ENCODE measurements around the gene C1orf56.

C1orf56 gene

GRCh38 chr1:151026460-151026859, 21.1 kb upstream of the C1orf56 start:
- no peak for DNase-seq

GRCh38 chr1:151032164-151032563, 15.4 kb upstream of the C1orf56 start:
- no peak for DNase-seq

DNA sequence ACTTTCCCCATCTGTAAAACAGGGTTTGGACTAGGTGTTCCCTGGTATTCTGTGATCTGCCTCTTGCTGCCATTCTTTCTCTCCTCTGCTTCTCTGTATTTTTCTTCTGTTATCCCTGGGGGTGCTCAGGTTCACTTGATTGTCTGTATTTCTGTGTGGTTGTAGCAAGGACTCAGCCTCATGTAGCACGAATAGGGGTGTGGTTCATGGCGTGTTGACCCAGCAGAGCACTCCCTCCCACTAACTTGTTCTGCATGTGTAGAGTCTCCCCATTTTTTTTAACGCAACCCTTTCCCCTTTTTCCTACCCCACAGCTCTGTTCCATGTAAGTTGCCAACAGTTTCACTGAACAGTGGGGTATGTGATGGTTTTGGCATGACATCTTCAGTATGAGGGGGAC, 12.4 kb upstream of the C1orf56 start:
- DNase-seq = no peak

- DNase-seq = no peak
Measured at GRCh38 chr1:151036356-151036755, 11.2 kb upstream of the C1orf56 start, which contains the start of gene BNIPL. Gene BNIPL (plus strand): TSS chr1:151036586. CDS start chr1:151036726, 140 bp downstream.

DNA sequence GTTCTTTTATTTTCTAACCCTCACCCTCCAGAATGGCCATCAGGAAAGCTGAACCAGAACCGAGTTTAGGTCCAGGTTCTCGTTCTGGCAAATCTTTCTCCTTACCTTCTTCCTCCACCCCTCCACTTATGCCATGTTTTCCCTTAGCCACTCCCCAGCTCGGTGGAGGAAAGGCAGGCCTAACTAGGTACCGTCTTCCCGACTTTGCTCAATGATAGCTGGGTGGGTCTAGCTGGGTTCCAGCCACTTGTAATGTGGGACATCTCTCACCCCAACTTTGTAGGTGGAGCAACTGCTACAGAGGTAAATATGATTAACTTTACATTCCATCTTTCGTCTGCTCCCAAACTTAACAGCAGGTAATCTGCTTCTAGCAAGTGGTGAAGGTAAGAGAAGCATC, 10.5 kb upstream of the C1orf56 start:
- DNase-seq = no peak

- DNase-seq = no peak
Measured at GRCh38 chr1:151039521-151039920, 8.0 kb upstream of the C1orf56 start.

GRCh38 chr1:151043163-151043562, 4.4 kb upstream of the C1orf56 start:
- DNase-seq = no peak

DNA sequence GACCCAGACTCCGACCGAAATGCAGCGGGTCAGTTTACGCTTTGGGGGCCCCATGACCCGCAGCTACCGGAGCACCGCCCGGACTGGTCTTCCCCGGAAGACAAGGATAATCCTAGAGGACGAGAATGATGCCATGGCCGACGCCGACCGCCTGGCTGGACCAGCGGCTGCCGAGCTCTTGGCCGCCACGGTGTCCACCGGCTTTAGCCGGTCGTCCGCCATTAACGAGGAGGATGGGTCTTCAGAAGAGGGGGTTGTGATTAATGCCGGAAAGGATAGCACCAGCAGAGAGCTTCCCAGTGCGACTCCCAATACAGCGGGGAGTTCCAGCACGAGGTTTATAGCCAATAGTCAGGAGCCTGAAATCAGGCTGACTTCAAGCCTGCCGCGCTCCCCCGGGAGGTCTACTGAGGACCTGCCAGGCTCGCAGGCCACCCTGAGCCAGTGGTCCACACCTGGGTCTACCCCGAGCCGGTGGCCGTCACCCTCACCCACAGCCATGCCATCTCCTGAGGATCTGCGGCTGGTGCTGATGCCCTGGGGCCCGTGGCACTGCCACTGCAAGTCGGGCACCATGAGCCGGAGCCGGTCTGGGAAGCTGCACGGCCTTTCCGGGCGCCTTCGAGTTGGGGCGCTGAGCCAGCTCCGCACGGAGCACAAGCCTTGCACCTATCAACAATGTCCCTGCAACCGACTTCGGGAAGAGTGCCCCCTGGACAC, 534 bp downstream of the C1orf56 start:
- peak; percentile 62 for DNase-seq

DNA sequence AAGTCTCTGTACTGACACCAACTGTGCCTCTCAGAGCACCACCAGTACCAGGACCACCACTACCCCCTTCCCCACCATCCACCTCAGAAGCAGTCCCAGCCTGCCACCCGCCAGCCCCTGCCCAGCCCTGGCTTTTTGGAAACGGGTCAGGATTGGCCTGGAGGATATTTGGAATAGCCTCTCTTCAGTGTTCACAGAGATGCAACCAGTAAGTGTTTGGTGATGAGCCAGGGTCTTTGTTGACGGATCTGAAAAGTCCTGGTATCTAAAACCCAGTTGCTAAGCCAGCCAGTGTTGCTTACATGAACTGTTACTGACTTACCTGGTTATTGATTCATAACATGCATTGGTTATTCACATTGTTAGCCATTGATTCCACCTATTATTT, 1.1 kb downstream of the C1orf56 start:
- DNase-seq = no peak

DNA sequence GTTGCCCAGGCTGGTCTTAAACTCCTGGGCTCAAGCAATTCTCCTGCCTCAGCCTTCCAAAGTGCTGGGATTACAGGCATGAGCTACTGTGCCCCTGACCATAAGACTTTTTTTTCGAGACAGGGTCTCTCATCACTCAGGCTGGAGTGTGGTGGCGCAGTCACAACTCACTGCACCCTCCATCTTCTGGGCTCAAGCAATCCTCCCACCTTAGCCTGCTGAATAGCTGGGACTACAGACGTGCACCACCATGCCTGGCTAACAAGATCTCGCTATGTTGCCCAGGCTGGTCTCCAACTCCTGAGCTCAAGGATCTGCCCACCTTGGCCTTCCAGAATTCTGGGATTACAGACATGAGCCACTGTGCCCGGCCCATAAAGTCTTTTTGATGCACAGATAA, 1.9 kb downstream of the C1orf56 start:
- DNase-seq = no peak

DNA sequence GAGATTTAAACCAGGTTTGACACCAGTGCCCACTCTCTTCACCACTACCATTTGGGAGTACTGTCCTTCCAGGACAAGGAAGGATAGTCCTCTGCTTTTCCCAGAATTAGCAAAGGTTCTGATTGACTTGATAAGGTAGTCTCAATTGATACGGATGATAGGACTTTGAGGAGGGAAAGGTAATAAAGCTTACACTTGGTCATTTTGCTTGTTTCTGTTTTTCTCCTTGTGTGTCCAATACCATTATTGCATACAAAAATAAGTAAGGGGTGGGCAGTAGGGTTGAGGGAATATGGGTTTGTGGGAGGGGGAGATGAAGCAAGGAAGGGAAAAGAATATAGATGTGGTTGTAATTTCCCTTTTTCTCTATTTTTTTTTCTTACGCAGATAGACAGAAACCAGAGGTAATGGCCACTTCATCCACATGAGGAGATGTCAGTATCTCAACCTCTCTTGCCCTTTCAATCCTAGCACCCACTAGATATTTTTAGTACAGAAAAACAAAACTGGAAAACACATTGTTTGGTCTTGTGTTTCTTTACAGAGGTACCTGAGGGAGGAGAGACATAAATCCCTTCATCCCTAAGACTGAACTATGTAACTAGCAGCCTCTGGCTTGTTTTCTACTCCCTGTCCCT, 2.6 kb downstream of the C1orf56 start:
- DNase-seq = no peak

- no peak for DNase-seq
Measured at GRCh38 chr1:151051356-151052009, 3.9 kb downstream of the C1orf56 start.

GRCh38 chr1:151054971-151055547, 7.5 kb downstream of the C1orf56 start:
- DNase-seq = no peak

DNA sequence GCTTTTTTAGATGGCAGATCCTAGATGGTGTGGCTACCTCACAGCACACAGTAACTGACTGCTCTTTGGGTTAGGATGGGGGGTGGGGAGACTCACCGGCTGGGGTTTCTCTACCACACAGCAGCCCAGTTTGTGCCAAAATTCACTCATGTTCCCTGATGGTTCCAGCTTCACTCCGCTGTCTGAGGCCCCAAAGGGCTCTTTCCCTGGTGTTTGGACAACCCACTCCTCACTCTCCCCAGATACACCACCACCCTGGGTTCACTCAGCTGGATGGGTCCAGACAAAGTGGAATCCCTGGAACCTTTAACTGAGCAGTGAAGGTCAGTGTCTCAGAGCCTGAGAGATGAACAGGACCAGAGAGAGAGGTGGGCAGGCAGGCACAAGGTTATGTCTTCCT, 8.0 kb downstream of the C1orf56 start:
- DNase-seq = no peak

DNA sequence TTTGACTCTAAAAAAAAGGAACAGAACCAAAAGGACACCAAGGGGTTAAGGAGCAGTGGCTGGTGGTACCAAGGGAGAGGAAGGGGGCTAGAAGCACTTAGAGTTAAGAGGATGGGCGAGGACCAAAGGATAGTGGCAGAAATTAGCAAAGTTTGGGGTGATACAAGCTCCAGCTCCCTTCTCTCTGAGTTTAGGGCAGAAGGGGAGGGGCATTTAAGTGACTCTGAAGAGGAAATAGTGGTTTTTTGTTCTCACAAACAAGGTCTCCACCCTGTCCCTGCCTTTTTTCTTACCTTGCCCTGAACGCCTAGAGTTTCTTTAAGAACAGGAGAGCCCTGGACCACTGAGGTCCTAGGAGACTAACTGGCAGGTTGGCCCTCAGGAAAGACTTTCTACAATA, 8.6 kb downstream of the C1orf56 start:
- no peak for DNase-seq

DNA sequence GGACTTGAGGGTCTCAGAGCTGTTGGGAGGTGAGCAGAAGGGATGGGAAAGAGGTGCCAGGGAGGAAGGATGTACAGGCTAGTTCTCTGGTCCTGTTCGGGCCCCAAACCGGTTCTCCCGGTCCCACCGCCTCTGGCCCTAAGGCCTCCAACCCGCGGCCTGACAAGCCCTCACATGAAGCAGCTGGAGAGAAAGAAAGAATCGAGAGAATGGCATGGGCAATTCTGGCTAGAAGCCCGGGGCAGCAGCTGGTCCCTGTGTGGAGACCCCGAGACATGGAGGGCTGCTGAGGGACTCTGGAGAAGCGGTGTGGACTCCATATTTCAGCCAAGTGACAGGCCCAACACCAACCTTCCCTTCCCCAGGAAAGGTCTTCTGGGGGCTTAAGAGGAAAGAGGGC, 11.1 kb downstream of the C1orf56 start:
- DNase-seq = peak; percentile 13

GRCh38 chr1:151059109-151060006, 11.8 kb downstream of the C1orf56 start, which contains the start of gene CDC42SE1:
Gene CDC42SE1 (minus strand): TSS chr1:151059622. CDS start chr1:151055730, 3,892 bp downstream.
- peak; percentile 78 for DNase-seq

DNA sequence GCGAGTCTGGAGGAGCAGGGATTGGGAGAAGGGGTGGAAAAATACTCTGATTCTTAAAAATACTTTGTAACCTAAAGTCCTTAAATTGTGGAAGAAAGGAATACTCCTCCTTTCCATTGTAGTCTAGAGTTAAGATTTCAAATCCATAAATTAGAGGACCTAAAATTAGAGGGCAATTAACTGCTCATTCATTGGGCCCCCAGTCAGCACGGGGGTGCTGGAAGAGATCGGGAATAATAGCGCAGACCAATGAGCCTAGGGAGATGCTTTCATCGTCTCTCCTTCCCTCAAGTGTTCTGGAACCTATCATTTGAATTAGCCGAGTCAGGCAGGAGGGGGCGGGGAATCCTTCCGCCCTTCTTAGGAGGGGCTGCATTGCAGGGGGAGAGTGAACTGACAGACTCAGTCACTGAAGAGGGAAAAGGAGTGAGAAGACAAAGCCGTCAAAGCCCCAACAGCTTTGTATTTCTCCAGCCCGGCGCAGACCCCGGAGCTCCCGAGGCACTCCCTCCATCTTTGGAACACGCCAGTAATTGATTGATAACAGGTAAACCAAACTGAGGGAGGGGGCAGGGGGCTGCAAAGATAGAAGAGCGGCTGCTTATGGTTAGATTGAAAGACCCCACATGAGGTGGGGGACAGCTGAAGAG, 12.6 kb downstream of the C1orf56 start, which contains the start of gene MLLT11:
Gene MLLT11, plus strand, starts transcription at position 391 of the 650 bp plus-strand sequence. CDS start 6,828 bp downstream, outside the sequence.
- DNase-seq = peak; percentile 82

GRCh38 chr1:151060657-151061421, 13.3 kb downstream of the C1orf56 start:
- peak; percentile 20 for DNase-seq

- DNase-seq = no peak
Measured at GRCh38 chr1:151061704-151062103, 14.2 kb downstream of the C1orf56 start.

All from fibroblast of upper back skin (primary cell).